HG03457 (cell line): Measurements from ENCODE around the gene CHRNB1.
"Not testable (repeated sequence)": the region's sequence is repeated elsewhere in the genome, so short reads cannot be mapped to it uniquely, and the experiment has no call there.

ENCODE experiments used
- ATAC-seq: cut with Tn5 transposase; IDR thresholded peaks from one replicate; pipeline ENCODE4 v1.9.1; 2021; ENCODE audit warnings: moderate number of reproducible peaks; ENCODE audit not compliant: unreplicated experiment

Gene CHRNB1

DNA sequence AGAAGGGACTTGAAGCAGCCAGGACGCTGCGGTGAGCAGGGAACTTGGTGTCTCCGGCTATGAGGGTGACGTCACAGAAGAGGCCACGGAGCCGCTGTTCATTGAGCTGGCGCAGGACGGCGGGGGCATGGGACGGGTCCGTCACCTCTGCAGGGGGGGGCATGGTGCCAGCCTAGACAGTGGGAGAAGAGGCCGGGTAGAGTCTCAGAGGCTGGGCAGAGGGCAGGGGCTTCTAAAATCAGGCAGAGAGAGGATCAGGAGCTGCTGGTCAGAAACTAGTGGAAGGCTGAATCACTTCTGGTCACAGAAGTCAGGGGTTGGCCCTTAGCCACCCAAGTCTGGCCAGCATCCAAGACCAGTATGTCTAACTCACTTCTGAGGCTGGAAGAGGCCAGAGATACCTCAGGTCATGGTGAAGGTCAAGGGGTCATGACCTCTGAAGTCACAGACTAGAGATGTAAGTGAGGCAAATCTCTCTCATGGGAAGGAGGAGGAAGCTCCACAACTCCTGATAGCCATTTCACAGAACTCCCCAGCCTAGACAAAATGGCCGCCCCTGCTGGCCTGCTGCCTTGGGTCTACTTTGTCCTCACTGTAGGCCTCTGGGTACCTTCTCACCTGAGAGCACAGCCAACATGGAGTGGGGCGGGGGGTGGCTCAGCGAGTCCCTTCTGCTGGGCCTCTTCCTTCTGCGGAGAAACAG, 21.9 kb downstream of the CHRNB1 start:
- no peak for ATAC-seq

DNA sequence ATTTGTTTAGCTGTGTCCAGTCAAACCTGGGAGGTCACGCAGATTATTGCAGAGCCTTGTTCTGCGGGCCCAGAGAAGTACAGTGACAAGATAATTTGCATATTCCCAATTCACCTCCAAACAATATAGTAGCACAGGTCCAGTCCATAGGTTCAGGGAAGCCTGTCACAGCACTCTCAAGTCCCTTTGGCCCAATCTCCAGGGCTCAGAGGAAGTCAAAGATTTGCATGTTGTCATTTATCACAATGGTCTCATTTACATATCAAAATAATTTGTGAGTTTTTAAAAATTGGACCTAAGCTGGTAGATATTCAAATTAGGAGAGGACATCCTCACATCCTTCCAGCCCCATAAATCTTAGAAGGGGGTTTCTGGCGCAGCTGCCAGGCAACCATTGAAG, 22.6 kb downstream of the CHRNB1 start:
- no peak for ATAC-seq

DNA sequence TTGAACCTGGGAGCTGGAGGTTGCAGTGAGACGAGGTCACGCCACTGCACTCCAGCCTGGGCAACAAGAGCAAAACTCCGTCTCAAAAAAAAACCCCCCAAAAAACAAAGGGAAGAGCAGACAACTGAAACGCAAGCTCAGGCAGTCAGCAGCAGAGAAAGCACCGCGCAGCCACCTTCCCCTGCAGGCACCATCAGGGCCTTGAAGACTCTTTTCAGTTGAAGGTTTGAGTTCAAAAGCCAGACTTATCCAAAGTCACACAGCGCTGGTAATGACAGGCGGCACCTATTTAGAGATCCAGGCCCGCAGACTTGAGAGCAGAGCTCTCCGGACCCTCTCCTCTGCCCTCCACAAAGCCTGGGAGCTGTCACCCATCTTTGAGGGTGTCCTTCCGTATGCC, 23.4 kb downstream of the CHRNB1 start:
- no peak for ATAC-seq

DNA sequence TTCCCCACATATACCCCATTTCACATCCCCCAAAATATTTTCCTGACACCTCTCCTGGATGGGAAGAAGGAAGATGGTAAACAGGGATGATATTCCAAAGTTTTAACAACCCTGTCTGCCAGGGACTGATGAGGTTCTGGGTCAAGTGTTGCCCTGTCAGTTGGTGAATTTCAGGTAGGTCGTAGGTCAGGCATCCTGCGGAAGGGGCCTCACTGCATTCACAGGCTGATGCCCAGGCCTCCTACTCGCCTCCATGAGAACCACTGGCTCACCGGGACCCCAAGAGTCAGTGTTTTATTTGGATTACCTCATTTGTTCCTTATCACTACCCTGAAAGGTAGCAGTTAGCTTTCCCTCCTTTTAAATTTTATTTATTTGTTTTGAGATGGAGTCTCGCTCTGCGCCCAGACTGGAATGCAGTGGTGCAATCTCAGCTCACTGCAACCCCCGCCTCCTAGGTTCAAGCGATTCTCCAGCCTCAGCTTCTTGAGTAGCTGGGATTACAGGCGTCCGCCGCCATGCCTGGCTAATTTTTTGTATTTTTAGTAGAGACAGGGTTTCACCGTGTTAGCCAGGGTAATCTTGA, 24.0 kb downstream of the CHRNB1 start:
- ATAC-seq: no peak

DNA sequence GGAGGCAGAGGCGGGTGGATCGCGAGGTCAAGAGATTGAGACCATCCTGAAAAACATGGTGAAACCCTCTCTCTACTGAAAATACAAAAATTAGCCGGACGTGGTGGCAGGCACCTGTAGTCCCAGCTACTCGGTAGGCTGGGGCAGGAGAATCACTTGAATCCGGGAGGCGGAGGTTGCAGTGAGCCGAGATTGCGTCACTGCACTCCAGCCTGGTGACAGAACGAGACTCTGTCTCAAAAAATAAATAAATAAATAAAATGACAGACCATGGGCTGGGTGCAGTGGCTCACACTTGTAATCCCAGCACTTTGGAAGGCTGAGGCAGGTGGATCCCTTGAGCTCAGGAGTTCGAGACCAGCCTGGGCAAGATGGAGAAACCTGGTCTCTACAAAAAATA, 25.0 kb downstream of the CHRNB1 start:
- ATAC-seq: not testable (repeated sequence)

DNA sequence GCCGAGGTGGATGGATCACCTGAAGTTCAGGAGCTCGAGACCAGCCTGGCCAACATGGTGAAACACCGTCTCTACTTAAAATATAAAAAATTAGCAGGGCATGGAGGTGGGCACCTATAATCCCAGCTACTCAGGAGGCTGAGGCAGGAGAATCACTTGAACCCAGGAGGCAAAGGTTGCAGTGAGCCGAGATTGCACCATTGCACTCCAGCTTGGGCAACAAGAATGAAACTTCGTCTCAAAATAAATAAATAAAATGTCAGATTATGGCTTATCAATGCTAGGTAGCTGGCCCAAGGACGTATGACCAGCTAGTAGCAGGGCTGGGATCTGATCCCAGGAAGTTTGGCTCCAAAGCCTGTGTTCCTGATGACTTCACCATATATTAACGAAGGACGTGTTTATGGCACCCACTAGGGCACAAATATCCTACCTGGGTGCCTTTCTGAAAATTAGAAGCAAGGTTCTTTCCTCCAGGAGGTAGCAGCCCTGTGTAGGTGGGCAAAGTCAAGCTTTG, 25.7 kb downstream of the CHRNB1 start:
- ATAC-seq: not testable (repeated sequence)

DNA sequence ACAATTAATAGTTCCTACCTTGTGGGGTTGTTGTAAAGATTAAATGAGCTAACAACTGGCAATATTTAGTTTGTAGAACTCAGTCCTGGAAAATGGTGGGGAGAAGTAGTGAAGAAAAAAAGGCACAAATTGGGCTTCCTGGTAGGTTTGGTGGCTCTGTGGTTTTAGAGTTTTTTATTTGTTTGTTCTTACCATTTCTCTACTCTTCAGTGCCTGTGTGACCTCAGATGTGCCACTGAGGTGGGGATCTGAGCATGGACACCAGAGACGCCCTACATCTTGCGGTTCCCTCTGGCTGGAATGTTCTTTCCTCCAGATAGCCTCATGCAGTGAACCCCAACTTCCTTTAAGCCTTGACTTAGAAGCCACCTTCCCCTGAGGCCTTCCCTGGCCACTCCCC, 26.9 kb downstream of the CHRNB1 start:
- no peak for ATAC-seq

DNA sequence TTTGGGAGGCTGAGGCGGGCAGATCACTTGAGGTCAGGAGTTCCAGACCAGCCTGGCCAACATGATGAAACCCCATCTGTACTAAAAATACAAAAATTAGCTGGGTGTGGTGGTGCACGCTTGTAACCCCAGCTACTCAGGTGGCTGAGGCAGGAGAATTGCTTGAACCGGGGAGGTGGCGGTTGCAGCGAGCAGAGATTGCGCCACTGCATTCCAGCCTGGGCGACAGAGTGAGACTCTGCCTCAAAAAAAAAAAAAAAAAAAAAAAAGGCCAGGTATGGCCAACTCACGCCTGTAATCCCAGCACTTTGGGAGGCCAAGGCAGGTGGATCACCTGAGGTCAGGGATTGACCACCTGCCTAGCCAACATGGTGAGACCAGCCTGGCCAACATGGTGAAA, 29.9 kb downstream of the CHRNB1 start:
- ATAC-seq: not testable (repeated sequence)

DNA sequence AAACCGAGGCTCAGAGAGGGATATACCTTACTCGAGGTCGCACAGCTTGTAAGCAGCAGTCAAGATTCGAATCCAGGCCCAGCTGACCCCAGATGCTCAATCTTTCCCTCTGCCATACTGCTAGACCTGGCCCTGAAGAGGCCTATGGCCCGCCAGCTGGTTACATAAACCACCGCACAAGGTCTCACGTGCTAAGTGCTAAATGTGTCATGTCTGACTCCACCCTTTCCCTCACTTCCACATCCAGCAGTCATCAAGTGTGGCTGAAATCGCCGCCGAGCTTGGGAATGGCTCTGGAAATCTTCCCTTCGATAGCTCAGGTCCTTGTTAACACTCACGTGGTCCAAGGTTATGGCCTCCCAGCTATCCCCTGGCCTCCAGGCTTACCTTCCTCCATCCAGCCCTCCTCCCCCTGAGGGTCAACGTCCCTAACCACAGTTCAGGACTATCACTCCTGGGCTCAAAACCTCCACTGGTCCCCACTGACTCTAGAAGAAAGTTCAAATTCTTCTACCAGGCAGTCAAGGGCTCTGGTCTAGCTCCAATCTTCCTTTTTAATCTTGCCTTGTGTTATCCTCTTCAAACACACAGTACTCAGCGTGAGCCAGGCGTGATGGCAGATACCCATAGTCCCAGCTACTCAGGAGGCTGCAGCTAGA, 31.0 kb downstream of the CHRNB1 start:
- ATAC-seq: no peak

DNA sequence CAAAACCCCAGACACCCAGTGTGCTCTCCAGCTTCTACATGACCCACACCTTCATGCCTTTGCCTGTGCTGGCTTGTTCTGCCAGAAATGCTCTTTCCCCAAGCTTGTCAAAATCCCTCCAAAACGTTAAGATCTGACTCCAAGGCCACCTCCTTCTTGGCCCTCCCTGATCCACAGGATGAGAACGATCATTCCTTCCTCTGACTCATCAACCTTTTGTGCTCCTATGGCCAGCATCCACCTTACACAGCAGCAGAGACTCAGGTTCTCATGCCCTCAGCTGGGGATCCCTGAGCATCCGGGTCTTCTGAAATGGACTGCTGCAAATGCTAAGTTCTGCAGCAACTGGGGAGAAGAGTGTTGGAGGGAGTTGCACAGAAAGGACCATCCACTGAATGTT, 31.6 kb downstream of the CHRNB1 start:
- no peak for ATAC-seq

DNA sequence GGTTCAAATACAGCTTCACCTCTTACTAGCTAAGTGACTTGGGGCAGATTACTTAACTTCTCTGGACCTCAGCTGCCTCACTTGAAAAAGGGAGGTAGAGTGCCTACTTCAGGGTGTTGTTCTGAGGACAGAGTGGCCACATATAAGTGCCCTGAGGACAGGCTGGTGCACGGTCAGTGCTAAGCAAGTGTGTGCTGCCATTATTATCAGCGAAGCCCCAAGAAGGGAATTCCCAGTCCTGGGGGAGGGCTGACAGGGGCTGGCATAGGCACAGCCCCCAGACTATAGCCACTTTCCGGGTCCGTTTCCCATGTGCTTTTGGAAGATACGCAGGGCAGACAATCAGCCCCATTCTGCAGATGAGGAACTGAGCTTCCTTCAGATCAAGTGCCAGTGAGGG, 32.1 kb downstream of the CHRNB1 start:
- ATAC-seq: no peak

DNA sequence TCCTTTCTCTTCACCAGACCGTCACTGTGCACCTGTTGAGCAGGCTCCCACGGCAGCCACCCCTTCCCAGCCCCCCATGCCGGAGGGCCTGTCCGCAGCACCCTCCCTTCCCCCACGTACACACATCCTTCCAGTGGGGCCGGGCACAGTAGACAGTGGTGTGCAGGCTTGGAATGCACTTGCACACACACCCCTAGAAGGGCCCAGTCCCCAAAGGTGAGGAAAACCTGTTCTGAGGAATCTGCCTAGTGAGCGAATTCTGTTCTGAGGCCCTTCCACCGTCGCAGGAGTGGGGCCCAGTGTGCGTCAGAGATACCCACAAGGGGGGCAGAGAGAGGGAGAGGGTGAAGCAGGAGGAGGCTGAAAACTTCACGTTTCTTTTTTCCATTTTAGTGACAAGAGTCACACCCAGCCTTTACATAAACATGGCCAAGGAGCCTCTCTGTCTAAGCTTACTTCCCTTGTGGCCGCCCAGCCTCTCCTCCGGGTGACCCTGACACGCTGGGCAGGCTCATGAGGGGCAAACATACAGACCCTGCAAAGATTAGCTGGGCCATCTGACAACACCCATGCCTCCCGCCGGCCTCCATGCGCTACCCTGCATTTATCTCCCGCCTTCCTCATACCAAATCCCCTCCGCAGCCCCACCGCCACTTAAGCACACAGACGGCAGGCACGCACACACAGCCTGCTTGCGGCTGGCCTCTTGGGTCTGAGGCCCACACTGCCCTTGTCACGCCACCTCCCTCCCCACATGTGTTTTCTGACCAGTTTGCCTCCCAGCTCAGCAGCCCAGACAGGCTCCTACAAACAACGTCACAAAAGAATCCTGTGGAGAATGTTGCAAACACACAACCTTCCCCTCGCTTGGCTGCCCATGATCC, 32.8 kb downstream of the CHRNB1 start:
- no peak for ATAC-seq

DNA sequence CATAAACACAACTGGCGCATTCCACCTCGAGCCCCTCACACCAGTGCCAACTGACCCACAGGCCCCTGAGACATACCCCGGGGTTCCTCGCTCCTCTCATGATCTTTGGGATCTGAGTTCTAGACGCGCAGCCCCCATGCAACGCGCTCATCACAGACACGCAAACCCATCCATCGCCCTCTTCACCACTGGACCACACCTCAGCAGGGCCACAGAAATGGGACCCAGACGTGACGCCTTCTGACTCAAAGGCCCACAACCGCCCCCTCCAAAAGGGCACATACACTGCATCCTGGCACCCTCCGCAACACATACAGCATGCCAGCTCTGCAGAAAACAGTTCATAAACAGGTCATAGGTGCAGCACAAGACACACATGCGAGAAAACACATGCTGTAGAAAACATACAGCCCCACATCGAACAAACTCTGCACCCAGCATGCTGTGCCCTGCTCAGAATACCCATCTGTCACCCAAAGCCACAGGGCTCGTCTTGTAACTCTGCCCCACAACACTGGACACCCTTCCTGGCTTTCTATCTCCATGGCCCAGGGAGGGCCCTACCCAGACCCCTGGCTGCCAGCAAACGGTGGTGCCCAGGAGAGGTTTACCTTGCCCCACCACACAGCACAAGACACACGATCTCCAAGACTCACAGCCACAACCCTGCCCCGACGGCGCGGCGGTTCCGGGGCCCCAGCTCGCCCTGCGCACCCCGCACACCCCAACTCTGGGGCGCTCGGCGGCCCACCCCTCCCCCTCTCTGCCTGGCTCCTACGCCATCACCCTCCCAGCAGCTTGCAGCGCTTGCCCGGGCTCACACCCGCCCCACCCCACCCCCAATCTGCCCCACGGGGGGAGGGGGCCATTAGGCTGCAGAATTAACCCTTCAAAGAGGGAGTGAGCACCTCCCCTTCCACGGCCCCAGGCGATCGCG, 33.7 kb downstream of the CHRNB1 start:
- ATAC-seq: no peak

DNA sequence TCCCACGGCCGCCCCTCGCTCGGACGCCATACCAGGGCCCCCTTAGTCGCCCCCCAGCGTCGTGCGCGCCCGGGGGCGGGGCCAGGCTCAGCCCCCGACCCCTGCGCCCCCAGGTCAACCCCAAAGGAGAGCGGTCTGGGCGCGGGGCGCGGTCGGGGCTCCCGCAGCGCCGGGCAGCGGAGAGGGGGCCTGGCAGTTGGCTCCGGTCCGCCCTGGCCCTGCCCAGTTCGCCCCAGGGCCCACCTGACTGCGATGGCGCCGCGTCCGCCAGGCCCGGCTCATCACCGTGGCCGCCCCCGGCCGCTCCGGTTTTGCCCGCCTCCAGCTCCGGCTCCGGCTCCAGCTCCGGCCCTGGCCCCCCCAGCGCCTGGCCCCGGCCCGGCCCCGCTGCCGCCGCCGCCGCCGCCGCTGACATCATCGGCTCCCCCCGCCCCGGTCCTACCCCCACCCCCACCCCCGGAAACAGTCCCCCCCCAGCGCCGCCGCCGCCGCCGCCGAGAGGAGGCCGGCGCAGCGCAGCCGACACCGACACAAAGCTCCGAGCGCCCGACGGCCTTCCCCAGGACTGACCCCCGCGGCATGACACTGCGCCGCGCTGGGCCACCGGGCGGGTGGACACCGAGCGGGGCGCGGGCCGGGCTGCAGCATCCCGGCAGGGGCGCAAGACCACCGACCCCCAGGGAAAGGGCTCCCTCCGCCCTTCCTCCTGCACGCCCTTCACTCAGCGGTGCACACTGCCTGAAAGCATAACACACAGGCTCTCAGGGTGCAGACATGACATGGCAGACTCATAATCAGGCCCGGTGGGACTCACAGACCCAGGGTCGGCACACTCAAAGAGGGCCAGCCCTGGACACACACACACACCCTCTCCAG, 34.6 kb downstream of the CHRNB1 start, which contains the start of gene ZBTB4:
Gene ZBTB4, minus strand, starts transcription at position 419 of the 876 bp plus-strand sequence. CDS start 12,830 bp downstream, outside the sequence.
- no peak for ATAC-seq

DNA sequence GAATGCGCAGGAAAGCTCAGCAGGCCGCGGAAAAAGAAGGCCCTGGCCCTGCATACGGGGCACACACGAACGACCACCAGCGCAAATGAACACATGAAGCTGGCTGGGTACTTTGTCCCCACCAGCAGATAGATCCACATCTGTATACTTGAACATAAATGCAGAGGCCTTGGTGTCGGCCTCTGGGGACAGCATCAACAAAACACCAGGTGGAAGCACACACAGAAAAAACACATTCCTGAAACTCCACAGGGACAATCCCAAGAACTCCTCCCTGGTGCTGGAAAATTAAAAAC, 35.2 kb downstream of the CHRNB1 start:
- ATAC-seq: no peak

DNA sequence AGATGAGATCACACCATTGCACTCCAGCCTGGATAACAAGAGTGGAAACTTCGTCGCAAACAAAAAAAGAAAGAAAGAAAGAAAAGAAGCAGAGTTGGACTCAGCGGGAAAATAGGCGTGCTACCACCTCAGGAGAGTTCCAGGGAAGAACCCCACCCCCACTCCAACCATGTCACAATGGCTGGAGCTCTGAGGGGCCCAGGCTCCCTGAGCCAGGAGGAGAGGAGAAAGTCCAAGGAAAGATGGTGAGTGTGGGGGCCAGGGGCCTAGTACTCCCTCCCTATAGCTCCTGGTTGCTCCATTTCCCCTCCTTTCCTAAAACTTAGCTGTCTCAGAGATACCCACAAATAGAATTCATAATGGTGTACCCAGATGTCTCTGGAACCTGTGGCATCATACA, 36.4 kb downstream of the CHRNB1 start, which contains the start of gene SLC35G6:
Gene SLC35G6, plus strand, starts transcription at position 172 of the 400 bp plus-strand sequence. Its CDS starts 71 bp downstream, at position 243.
- not testable (repeated sequence) for ATAC-seq

DNA sequence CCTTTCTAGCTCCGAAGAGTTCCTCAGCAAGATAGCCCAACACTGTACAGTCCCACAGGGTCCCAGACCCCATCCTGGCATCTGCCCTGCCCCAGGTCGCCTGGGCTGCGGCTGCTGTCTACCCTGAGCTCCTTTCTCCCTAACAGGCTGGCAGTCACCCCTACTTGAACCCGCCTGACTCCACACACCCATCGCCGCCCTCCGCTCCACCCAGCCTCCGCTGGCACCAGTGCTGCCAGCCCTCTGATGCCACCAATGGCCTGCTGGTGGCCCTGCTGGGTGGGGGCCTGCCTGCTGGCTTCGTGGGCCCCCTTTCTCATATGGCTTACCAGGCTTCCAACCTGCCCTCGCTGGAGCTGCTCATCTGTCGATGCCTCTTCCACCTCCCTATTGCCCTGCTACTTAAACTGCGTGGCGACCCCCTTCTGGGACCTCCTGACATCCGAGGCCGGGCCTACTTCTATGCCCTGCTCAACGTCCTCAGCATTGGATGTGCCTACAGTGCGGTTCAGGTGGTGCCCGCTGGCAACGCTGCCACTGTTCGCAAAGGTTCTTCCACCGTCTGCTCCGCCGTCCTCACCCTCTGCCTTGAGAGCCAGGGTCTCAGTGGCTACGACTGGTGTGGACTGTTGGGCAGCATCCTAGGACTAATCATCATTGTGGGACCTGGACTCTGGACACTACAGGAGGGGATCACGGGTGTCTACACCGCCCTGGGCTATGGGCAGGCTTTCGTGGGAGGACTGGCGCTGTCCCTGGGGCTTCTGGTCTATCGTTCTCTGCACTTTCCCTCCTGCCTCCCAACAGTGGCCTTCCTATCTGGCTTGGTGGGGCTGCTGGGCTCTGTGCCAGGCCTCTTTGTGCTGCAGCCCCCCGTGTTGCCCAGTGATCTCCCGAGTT, 37.2 kb downstream of the CHRNB1 start:
- not testable (repeated sequence) for ATAC-seq

DNA sequence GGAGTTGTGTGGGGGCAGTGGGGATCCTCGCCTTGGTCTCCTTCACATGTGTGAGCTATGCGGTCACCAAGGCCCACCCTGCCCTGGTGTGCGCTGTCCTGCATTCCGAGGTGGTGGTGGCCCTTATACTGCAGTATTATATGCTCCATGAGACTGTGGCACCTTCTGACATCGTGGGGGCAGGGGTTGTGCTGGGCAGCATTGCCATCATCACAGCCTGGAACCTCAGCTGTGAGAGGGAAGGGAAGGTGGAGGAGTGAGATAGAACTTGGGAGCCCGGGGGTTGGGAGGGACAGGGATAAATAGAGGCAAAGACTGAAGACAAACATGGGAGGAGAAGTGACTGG, 37.9 kb downstream of the CHRNB1 start:
- not testable (repeated sequence) for ATAC-seq
